Suprapubic skin (tissue), 4 donors: ENCODE results near the gene GBF1. TPM values are rescaled to one million over a fixed set of nuclear protein-coding genes. Genes with fewer than 3 reads are reported as not detected.

Experiments used
- DNase-seq, 2 donors: peaks; one replicate each; pipeline ENCODE4 v3.0.0-alpha.2; 2019; ENCODE audit warnings: low spot score in 2 of 2
- H3K27ac ChIP-seq: fragments of 200-600 bp; sonication (generic); one replicate; pipeline ENCODE4 v1.5.1; 2019
- H3K27me3 ChIP-seq: fragments of 200-600 bp; sonication (generic); one replicate; pipeline ENCODE4 v1.5.1; 2019
- H3K36me3 ChIP-seq: fragments of 200-600 bp; sonication (generic); one replicate; pipeline ENCODE4 v1.5.1; 2019
- H3K4me1 ChIP-seq: fragments of 200-600 bp; sonication (generic); one replicate; pipeline ENCODE4 v1.5.1; 2019
- H3K4me3 ChIP-seq: fragments of 200-600 bp; sonication (generic); one replicate; pipeline ENCODE4 v1.5.1; 2019; ENCODE audit warnings: mild to moderate bottlenecking
- H3K9me3 ChIP-seq: fragments of 200-600 bp; sonication (generic); one replicate; pipeline ENCODE4 v1.5.1; 2019
- EP300 ChIP-seq: sonication (generic); formaldehyde crosslinking; IDR thresholded peaks from one replicate; pipeline ENCODE4 v1.6.1; 2017; ENCODE audit warnings: antibody characterized with exemption
- POLR2A ChIP-seq, 2 donors: fragments of 450-650 bp; IDR thresholded peaks; one replicate each; pipeline ENCODE4 v1.6.1; 2017; ENCODE audit warnings: antibody characterized with exemption in 2 of 2, mild to moderate bottlenecking in 2 of 2, moderate library complexity in 2 of 2
- POLR2AphosphoS5 ChIP-seq, 3 donors: sonication (generic); formaldehyde crosslinking; IDR thresholded peaks; one replicate each; pipeline ENCODE4 v1.6.1; 2017; ENCODE audit warnings: antibody characterized with exemption in 3 of 3
- WGBS: methylation state at CpG from one replicate; pipeline ENCODE4 v1.1.5; 2018; 5-methylcytosine and 5-hydroxymethylcytosine counted together
- total RNA-seq, 4 donors: library from RNA; depleted of rRNA; stranded (reverse); fragments of >200 nt; gene quantifications; one replicate each; pipeline ENCODE4 v1.1.0, GENCODE V29; 2016
- TF ChIP-seq, protein P1 (sequence below), 2 donors: fragments of 200-600 bp in 1 of 2; fragments of 450-650 bp in 1 of 2; sonication (generic) in 1 of 2; IDR thresholded peaks; one replicate each; pipeline ENCODE4 v1.5.1; 2016 to 2019; ENCODE audit warnings: antibody characterized with exemption in 2 of 2, mild to moderate bottlenecking in 1 of 2, moderate library complexity in 1 of 2

Gene GBF1
- total RNA-seq, 4 donors from 2014 or later = 31.0 to 56.1 (median 43.9) TPM

- peaks cover 87% of the 10 kb centered on the region for H3K36me3 ChIP-seq
- WGBS = 84% methylated on average over 2 of the region's 2 CpGs
- H3K4me3 ChIP-seq = no peak overlapping the region
- DNase-seq = no peak
- no peaks in the 10 kb centered on the region for H3K9me3 ChIP-seq
- no peaks in the 10 kb centered on the region for H3K4me1 ChIP-seq
- TF ChIP-seq POLR2AphosphoS5 (IDR thresholded peaks at IDR 0.05) = no peak
- TF ChIP-seq POLR2A (IDR thresholded peaks at IDR 0.05) = no peak
- TF ChIP-seq, protein P1, sequence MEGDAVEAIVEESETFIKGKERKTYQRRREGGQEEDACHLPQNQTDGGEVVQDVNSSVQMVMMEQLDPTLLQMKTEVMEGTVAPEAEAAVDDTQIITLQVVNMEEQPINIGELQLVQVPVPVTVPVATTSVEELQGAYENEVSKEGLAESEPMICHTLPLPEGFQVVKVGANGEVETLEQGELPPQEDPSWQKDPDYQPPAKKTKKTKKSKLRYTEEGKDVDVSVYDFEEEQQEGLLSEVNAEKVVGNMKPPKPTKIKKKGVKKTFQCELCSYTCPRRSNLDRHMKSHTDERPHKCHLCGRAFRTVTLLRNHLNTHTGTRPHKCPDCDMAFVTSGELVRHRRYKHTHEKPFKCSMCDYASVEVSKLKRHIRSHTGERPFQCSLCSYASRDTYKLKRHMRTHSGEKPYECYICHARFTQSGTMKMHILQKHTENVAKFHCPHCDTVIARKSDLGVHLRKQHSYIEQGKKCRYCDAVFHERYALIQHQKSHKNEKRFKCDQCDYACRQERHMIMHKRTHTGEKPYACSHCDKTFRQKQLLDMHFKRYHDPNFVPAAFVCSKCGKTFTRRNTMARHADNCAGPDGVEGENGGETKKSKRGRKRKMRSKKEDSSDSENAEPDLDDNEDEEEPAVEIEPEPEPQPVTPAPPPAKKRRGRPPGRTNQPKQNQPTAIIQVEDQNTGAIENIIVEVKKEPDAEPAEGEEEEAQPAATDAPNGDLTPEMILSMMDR (IDR thresholded peaks at IDR 0.05) = no peak
- no peak overlapping the region for H3K27ac ChIP-seq
- no peaks in the 10 kb centered on the region for H3K27me3 ChIP-seq
Observed at GRCh38 chr10:102375867-102376266, 130.5 kb downstream of the GBF1 start.

DNA sequence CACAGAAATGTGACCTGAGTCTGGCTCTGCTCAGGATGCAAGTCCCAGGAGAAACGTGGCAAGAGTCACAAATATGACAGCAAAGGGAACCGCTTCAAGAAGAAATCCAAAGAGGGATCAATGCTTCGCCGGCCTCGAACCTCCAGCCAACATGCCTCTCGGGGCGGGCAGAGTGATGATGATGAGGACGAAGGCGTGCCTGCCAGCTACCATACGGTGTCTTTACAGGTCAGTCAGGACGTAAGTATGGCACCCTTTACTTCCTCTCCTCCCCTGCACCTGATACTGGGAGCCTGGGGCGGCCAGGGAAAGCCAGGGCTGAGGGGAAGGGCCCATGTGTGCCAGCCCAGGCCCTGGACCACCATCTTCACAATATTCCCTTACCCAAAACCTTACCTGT lies 131.6 kb downstream of the GBF1 start:
- H3K4me1 ChIP-seq = no peaks in the 10 kb centered on the region
- H3K27me3 ChIP-seq = no peaks in the 10 kb centered on the region
- peaks cover 87% of the 10 kb centered on the region for H3K36me3 ChIP-seq
- no peak overlapping the region for H3K4me3 ChIP-seq
- 92% methylated on average over 12 of the region's 12 CpGs for WGBS
- TF ChIP-seq POLR2AphosphoS5 (IDR thresholded peaks at IDR 0.05) = no peak
- no peak for DNase-seq
- no peak overlapping the region for H3K27ac ChIP-seq
- H3K9me3 ChIP-seq = no peaks in the 10 kb centered on the region

- no peak overlapping the region for H3K27ac ChIP-seq
- TF ChIP-seq EP300 = no peak
- TF ChIP-seq POLR2A (IDR thresholded peaks at IDR 0.05) = no peak
- TF ChIP-seq POLR2AphosphoS5 (IDR thresholded peaks at IDR 0.05) = no peak
- TF ChIP-seq, protein P1 (IDR thresholded peaks at IDR 0.05) = no peak
- DNase-seq = no peak
- 96% methylated on average over 5 of the region's 6 CpGs for WGBS
- H3K9me3 ChIP-seq = no peaks in the 10 kb centered on the region
- no peaks in the 10 kb centered on the region for H3K4me1 ChIP-seq
- H3K27me3 ChIP-seq = no peaks in the 10 kb centered on the region
- no peak overlapping the region for H3K4me3 ChIP-seq
- H3K36me3 ChIP-seq = peaks cover 85% of the 10 kb centered on the region
Observed at GRCh38 chr10:102379383-102379782, 134.1 kb downstream of the GBF1 start.

- no peak for DNase-seq
Observed at GRCh38 chr10:102381983-102382382, 136.7 kb downstream of the GBF1 start.

DNA sequence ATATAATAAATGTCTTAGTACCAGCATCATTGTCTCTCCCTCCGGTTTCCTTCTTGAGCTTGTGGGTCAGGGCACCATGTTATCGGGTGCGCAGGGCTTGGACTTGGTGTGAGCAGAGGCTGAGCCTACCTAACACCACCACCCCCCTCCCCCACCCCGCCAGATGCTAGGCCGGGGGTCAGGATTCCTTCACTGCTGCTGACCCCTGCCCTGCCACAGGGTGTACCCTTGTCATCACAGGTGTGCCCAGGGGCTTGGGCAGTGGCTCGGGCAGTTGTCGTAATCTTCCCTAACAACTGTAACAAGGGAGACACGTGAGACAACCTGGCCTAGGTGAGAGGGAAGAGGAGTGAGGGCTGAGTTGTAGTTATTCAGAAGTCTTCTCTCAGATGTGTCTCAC lies 137.5 kb downstream of the GBF1 start:
- Histone ChIP-seq H3K27me3 (no peaks in the 10 kb centered on the region), H3K9me3 (no peaks in the 10 kb centered on the region), H3K36me3 (peaks cover 54% of the 10 kb centered on the region), H3K4me1 (peaks cover 12% of the 10 kb centered on the region), H3K4me3 (no peak overlapping the region), H3K27ac (no peak overlapping the region)
- DNase-seq = no peak
- TF ChIP-seq, protein P1 (IDR thresholded peaks at IDR 0.05) = no peak
- TF ChIP-seq POLR2A (IDR thresholded peaks at IDR 0.05) = no peak
- no peak for TF ChIP-seq EP300
- no peak for TF ChIP-seq POLR2AphosphoS5 (IDR thresholded peaks at IDR 0.05)
- WGBS = 90% methylated on average over 8 of the region's 8 CpGs

More at GRCh38 chr10:102381983-102382382, 136.7 kb downstream of the GBF1 start:
- H3K27ac ChIP-seq = no peak overlapping the region
- peaks cover 12% of the 10 kb centered on the region for H3K4me1 ChIP-seq
- no peaks in the 10 kb centered on the region for H3K27me3 ChIP-seq
- H3K4me3 ChIP-seq = no peak overlapping the region
- H3K36me3 ChIP-seq = peaks cover 63% of the 10 kb centered on the region
- TF ChIP-seq EP300 (no peak), POLR2AphosphoS5 (IDR thresholded peaks at IDR 0.05) (no peak), POLR2A (IDR thresholded peaks at IDR 0.05) (no peak)
- TF ChIP-seq, protein P1 (IDR thresholded peaks at IDR 0.05) = no peak
- 55% methylated on average over 6 of the region's 9 CpGs for WGBS
- no peaks in the 10 kb centered on the region for H3K9me3 ChIP-seq

GRCh38 chr10:102384053-102384452 lies 138.7 kb downstream of the GBF1 start:
- no peak for DNase-seq
- H3K4me1 ChIP-seq = peaks cover 12% of the 10 kb centered on the region
- 42% methylated on average over 5 of the region's 6 CpGs for WGBS
- H3K4me3 ChIP-seq = no peak overlapping the region
- no peak overlapping the region for H3K27ac ChIP-seq
- H3K27me3 ChIP-seq = no peaks in the 10 kb centered on the region
- TF ChIP-seq, protein P1 (IDR thresholded peaks at IDR 0.05) = no peak
- TF ChIP-seq POLR2AphosphoS5 (IDR thresholded peaks at IDR 0.05) (no peak), EP300 (no peak), POLR2A (IDR thresholded peaks at IDR 0.05) (no peak)
- no peaks in the 10 kb centered on the region for H3K9me3 ChIP-seq
- H3K36me3 ChIP-seq = peaks cover 42% of the 10 kb centered on the region
